Kidney capillary endothelial cell (primary cell): ENCODE results near the gene SLC25A43.

Experiments
- DNase-seq: peaks from one replicate; pipeline ENCODE4 v3.0.0-alpha.2; 2018; ENCODE audit warnings: low spot score

The SLC25A43 gene

DNA sequence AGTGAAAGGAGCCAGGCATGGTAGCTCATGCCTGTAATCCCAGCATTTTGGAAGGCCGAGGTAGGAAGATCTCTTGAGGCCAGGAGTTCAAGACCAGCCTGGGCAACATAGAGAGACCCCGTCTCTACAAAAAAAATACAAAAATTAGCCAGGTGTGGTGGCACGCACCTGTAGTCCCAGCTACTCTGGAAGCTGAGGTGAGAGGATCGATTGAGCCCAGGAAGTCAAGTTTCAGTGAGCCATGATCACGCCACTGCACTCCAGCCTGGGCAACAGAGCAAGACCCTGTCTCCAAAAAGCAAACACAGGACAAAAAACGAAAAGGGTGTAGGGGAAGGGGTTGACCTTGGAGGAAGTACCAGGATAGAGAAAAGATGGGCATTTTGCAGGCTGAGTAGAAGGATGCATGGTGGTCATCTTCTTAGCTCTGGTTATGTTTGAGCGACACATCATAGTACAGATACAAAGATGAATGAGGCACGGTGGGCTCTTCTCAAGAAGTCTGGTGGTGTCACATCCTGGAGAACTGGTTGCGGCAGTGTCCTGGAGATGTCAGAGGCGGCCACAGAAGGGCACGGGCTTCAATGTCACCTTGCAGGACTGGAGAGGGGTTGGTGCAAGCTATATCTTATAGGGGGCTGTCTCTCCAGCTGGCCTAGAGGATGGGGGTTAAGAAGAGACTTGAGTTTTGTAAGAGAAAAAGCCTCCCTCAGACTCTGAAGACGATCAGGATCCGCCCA, 101.1 kb downstream of the SLC25A43 start:
- DNase-seq = no peak

DNA sequence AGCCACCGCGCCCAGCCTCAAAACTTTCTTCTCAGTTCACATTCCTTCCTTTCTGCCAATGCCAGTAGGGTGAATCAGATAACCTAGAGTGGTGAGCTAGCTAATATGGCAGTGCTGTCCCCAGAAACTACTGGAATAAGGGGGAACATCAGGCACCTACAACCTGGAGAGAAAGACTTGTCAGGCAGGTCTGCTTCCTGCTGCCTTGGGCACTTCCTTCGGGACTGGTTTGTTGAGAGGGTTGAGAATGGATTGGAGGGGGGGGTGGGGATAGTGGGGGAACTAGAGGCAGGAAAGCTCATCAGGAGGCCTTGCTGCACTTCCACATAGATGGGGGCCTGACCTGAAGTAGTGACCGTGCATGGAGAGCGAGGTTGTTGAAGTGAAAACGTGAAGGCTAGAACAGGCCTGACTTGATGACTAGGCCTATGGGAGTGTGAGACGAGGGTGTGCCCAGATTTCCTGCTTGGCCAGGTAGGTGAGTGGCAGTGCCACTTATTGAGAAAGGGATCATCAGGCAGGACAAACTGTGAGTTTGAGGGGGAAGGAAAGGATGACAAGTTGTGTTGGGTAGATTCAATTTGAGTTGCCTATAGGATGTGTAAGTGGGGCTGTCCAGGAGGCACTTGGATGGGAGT, 102.5 kb downstream of the SLC25A43 start:
- no peak for DNase-seq

DNA sequence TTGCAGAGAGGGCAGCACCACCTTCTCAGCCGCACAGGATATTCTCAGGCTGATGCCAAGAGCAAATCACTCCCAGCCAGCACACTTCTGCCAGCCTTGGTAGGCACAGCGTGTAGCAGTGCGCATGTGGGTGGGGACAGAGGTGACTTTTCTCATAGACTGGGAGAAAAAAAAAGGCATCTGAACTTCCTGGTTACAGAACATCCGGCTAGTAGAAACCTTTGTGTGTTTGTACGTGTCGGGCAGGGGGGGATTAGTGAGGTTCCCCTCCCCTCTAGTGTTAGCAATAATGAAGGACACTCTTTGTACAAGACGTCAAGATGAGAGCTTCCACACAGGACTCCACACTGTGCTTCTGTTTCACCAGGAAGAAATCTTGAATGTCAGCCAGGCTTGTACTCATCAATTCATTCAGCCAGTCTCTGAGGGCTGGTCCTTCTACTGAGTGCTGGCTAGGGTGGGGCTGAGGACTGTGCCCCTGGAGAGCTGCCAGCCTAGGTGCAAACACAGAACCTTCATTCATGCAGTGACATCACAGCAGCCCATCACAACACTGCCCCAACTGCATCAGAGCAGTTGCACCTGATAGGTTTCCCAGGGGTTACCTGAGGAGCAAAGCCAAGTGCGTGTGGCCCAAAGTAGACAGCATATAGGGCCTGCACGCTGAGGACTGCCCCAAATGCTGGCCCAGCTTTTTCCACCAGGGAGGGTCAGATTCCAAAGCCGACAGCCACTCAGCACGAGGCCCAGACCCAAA, 103.8 kb downstream of the SLC25A43 start:
- DNase-seq = peak; percentile 16

DNA sequence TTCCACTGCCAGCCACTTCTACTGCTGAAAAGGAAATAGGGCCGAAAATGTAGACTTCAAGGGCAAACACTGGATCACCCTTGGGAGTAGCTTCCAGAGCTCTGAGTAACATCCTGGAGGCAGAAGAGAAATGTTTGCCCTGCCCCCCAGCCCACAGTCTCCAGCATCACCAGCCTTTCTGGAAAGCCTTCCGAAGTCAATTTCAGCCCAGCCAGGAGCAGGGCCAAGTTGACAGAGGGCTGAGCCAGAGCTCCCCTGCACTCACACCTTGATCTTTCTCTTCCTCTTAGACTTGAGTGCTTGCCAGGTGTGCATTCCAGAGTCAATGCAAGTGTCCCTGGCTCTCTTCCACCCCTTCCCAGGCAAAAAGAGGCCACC, 104.3 kb downstream of the SLC25A43 start:
- peak; percentile 75 for DNase-seq
